ENCODE results near the gene ACAD11. TPM values are rescaled to one million over a fixed set of nuclear protein-coding genes. Genes with fewer than 3 reads are reported as not detected.

ACAD11 gene
- total RNA-seq, 2 experiments from 2014 or later: 18.5 to 23.5 TPM

- no peaks in the 10 kb centered on the region for H3K9me2 ChIP-seq (ENCODE audit: insufficient read depth, low read length)
- peak; percentile 41 for DNase-seq (ENCODE audit: low spot score)
- H3K4me2 ChIP-seq (ENCODE audit: low read length): peak overlapping the region; percentile 40
- peaks cover 11% of the 10 kb centered on the region; the same call in 1 of the 2 replicates for H3K79me2 ChIP-seq (ENCODE audit: insufficient read depth, low read depth, low read length)
- POLR2A ChIA-PET: interaction anchor here (0.7 to 3.1 kb wide), 5 partner anchors 28 to 1174 kb away, joined by 3 to 9 read pairs (median 3); no protein-coding TSS in a partner anchor
- H3K4me1 ChIP-seq (ENCODE audit: insufficient read depth, low read length, poor library complexity, severe bottlenecking): peaks cover 40% of the 10 kb centered on the region
- CTCF ChIA-PET (ENCODE audit: unreplicated experiment): no interaction called here
- H4K20me1 ChIP-seq (ENCODE audit: insufficient read depth, low read length): no peaks in the 10 kb centered on the region
- H3K4me3 ChIP-seq (ENCODE audit: low read depth, low read length, poor library complexity, severe bottlenecking): no peak overlapping the region
- H2AFZ ChIP-seq (ENCODE audit: low read length): peak overlapping the region; percentile 2; the same call in 1 of the 2 replicates
- BruUV-seq (replicated peaks): no TSS peak
- TF ChIP-seq EZH2phosphoT487 (IDR thresholded peaks at IDR 0.05; ENCODE audit: borderline replicate concordance, low read depth, low read length) (no peak), CTCF (conservative IDR thresholded peaks at IDR 0.05; ENCODE audit: low read length) (no peak)
- H3K36me3 ChIP-seq (ENCODE audit: insufficient read depth, low read length): peaks cover 8% of the 10 kb centered on the region
- intact Hi-C loops (cut with micrococcal nuclease; ENCODE audit: unreplicated experiment): no loop called here
- H3K9me3 ChIP-seq (ENCODE audit: low read length): no peaks in the 10 kb centered on the region
- H3K27ac ChIP-seq (ENCODE audit: low read depth, low read length, poor library complexity, severe bottlenecking): peak overlapping the region; percentile 31
Observed at GRCh38 chr3:132595014-132595413, 64.6 kb downstream of the ACAD11 start.

DNA sequence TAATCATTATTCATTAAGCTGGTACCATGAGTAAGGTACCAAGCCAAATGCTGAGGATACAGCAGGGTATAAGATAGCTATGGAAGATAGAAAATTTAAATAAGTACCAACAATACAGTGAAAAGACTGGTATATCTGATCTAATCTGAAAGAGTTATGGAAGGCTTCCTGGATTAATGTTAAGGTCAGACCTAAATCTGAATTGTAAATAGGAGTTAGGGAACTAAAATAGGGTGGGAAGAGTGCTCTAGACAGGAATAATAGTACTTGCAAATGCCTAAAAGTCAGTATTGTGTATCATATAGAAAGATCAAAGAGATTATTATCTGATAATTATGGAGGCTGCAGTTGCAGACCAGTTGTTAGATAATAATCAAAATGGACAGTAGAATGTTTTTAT is 65.1 kb downstream of the ACAD11 start:
- no TSS peak for BruUV-seq (replicated peaks)
- CTCF ChIA-PET (ENCODE audit: unreplicated experiment): no interaction called here
- Histone ChIP-seq H3K27ac (ENCODE audit: low read depth, low read length, poor library complexity, severe bottlenecking) (peak overlapping the region; percentile 31), H3K79me2 (ENCODE audit: insufficient read depth, low read depth, low read length) (peaks cover 10% of the 10 kb centered on the region; the same call in 1 of the 2 replicates), H4K20me1 (ENCODE audit: insufficient read depth, low read length) (no peaks in the 10 kb centered on the region), H3K4me2 (ENCODE audit: low read length) (no peak overlapping the region; the same call in 1 of the 2 replicates), H3K4me3 (ENCODE audit: low read depth, low read length, poor library complexity, severe bottlenecking) (no peak overlapping the region), H3K9me3 (ENCODE audit: low read length) (no peaks in the 10 kb centered on the region), H3K9me2 (ENCODE audit: insufficient read depth, low read length) (no peaks in the 10 kb centered on the region), H2AFZ (ENCODE audit: low read length) (peak overlapping the region; percentile 2; the same call in 1 of the 2 replicates), H3K36me3 (ENCODE audit: insufficient read depth, low read length) (peaks cover 8% of the 10 kb centered on the region), H3K4me1 (ENCODE audit: insufficient read depth, low read length, poor library complexity, severe bottlenecking) (peaks cover 40% of the 10 kb centered on the region)
- DNase-seq (ENCODE audit: low spot score): no peak
- intact Hi-C loops (cut with micrococcal nuclease; ENCODE audit: unreplicated experiment): no loop called here
- TF ChIP-seq CTCF (conservative IDR thresholded peaks at IDR 0.05; ENCODE audit: low read length) (no peak), EZH2phosphoT487 (IDR thresholded peaks at IDR 0.05; ENCODE audit: borderline replicate concordance, low read depth, low read length) (no peak)
- POLR2A ChIA-PET: interaction anchor here (0.6 to 3.1 kb wide), 8 partner anchors 29 to 1174 kb away, joined by 3 to 9 read pairs (median 3); no protein-coding TSS in a partner anchor

DNA sequence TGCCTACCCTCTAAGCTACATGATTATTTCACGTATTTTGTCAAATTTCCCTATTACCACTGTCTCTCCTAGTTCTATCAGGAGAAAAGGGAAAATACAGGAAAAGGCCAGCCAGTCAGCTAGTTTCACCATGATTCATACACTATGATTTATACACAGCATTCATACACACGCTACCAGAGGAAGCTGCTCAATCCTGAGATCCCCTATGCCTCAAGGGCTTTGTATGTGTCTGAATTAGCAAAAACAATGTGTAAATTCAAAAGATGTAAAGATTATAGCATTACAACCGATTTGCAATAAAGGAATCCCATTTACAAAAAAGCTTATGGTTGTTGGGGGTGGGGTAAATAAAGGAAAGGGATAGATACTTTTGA is 65.7 kb downstream of the ACAD11 start:
- Histone ChIP-seq H3K4me3 (ENCODE audit: low read depth, low read length, poor library complexity, severe bottlenecking) (no peak overlapping the region), H3K4me2 (ENCODE audit: low read length) (no peak overlapping the region), H3K79me2 (ENCODE audit: insufficient read depth, low read depth, low read length) (peaks cover 7% of the 10 kb centered on the region; the same call in 1 of the 2 replicates), H3K4me1 (ENCODE audit: insufficient read depth, low read length, poor library complexity, severe bottlenecking) (peaks cover 40% of the 10 kb centered on the region), H3K36me3 (ENCODE audit: insufficient read depth, low read length) (peaks cover 8% of the 10 kb centered on the region), H3K27ac (ENCODE audit: low read depth, low read length, poor library complexity, severe bottlenecking) (no peak overlapping the region), H3K9me3 (ENCODE audit: low read length) (no peaks in the 10 kb centered on the region), H3K9me2 (ENCODE audit: insufficient read depth, low read length) (no peaks in the 10 kb centered on the region), H4K20me1 (ENCODE audit: insufficient read depth, low read length) (no peaks in the 10 kb centered on the region), H2AFZ (ENCODE audit: low read length) (no peak overlapping the region)
- BruUV-seq (replicated peaks): no TSS peak
- no peak for TF ChIP-seq CTCF (conservative IDR thresholded peaks at IDR 0.05; ENCODE audit: low read length)
- intact Hi-C loops (cut with micrococcal nuclease; ENCODE audit: unreplicated experiment): no loop called here
- no peak for DNase-seq (ENCODE audit: low spot score)
- ChIA-PET POLR2A (interaction anchor here (0.6 to 3.1 kb wide), 6 partner anchors 31 to 203 kb away, joined by 3 to 9 read pairs (median 3); no protein-coding TSS in a partner anchor), CTCF (ENCODE audit: unreplicated experiment) (no interaction called here)

All from OCI-LY7 (cell line).